ENCODE measurements around the gene RICTOR. TPM values are rescaled to one million over a fixed set of nuclear protein-coding genes. Genes with fewer than 3 reads are reported as not detected.

Gene RICTOR
- total and polyA plus RNA-seq, 2 of the 4 experiments (the other 2 are of a cell fraction), result 4.1 to 35.7 TPM

- Histone ChIP-seq H2AFZ (replicated peaks; ENCODE audit: low read length, poor library complexity) (no peak overlapping the region), H3K4me3 (ENCODE audit: insufficient read depth, low read depth, low read length) (no peak overlapping the region), H4K5ac (ENCODE audit: low read depth, low read length) (no peak overlapping the region), H3K27ac (ENCODE audit: insufficient read depth, low read length) (no peak overlapping the region), H2BK5ac (ENCODE audit: low read depth, low read length, poor library complexity, severe bottlenecking) (no peak overlapping the region), H3K9me3 (ENCODE audit: control insufficient read depth, insufficient read depth, low read length) (no peaks in the 10 kb centered on the region), H2BK120ac (ENCODE audit: low read depth, low read length) (no peak overlapping the region), H3K56ac (ENCODE audit: extremely low read depth, insufficient read depth, low read length) (no peak overlapping the region), H3K4me2 (ENCODE audit: low read depth, low read length) (no peak overlapping the region), H3K18ac (ENCODE audit: low read depth, low read length) (no peak overlapping the region), H2BK20ac (ENCODE audit: low read depth, low read length) (no peak overlapping the region), H3K9me1 (ENCODE audit: insufficient read depth, low read length) (no peaks in the 10 kb centered on the region), H3K79me1 (ENCODE audit: low read depth in 1 of 2, low read length in 2 of 2) (peaks cover 2 to 3% of the 10 kb centered on the region in 2 experiments; a peak in 1 of 4 replicates), H3K36me3 (ENCODE audit: control insufficient read depth, insufficient read depth, low read length) (no peaks in the 10 kb centered on the region), H3K4ac (ENCODE audit: low read depth, low read length) (no peak overlapping the region), H4K91ac (ENCODE audit: insufficient read depth, low read depth, low read length) (no peak overlapping the region), H2BK15ac (ENCODE audit: low read depth, low read length) (no peak overlapping the region), H3K27me3 (ENCODE audit: control insufficient read depth, insufficient read depth, low read length) (no peaks in the 10 kb centered on the region), H3K14ac (replicated peaks; ENCODE audit: low read depth, low read length) (no peak overlapping the region), H3K4me1 (ENCODE audit: control insufficient read depth, insufficient read depth, low read length) (no peaks in the 10 kb centered on the region), H2AK5ac (ENCODE audit: low read depth, low read length) (no peak overlapping the region), H3K9ac (ENCODE audit: low read depth, low read length) (no peak overlapping the region), H4K20me1 (ENCODE audit: insufficient read depth, low read length) (no peaks in the 10 kb centered on the region), H4K8ac (ENCODE audit: low read depth in 2 of 2, low read length in 2 of 2) (no peak overlapping the region), H3K23ac (ENCODE audit: low read depth, low read length) (no peak overlapping the region), H2AK9ac (replicated peaks; ENCODE audit: low read depth, low read length, poor library complexity) (no peak overlapping the region)
- dilution Hi-C loops (cut with HindIII; ENCODE audit: low sequenced_read_pairs, unreplicated experiment), result no loop called here
- TF ChIP-seq MAFK (IDR thresholded peaks at IDR 0.05; ENCODE audit: low read depth, low read length), result no peak
- TF ChIP-seq MAZ (IDR thresholded peaks at IDR 0.05; ENCODE audit: borderline replicate concordance, low read depth, low read length), result no peak
- no peak for TF ChIP-seq RCOR1 (IDR thresholded peaks at IDR 0.05; ENCODE audit: insufficient replicate concordance, low read length)
- TF ChIP-seq ELK1 (IDR thresholded peaks at IDR 0.05; ENCODE audit: borderline replicate concordance, low read depth, low read length), result no peak
- TF ChIP-seq CHD1 (IDR thresholded peaks at IDR 0.05; ENCODE audit: low read depth, low read length), result no peak
- in situ Hi-C loops (cut with MboI; ENCODE audit: low sequenced_read_pairs), result no loop called here
- ChIA-PET CTCF (interaction anchor here (0.6 to 1.7 kb wide), 7 partner anchors 10 to 956 kb away, joined by 4 to 7 read pairs (median 5); no protein-coding TSS in a partner anchor), POLR2A (ENCODE audit: unreplicated experiment) (no interaction called here)
- DNase-seq (no peak), ATAC-seq (ENCODE audit: low read depth) (no peak)
- no TSS peak for BruUV-seq (replicated peaks)
- WGBS, 2 experiments (ENCODE audit: extremely low coverage in 2 of 2, insufficient read length in 1 of 2), result no CpG with 5 or more reads among the region's 2 CpGs
- intact Hi-C loops (cut with micrococcal nuclease), result loop anchor here (1.0 kb wide), 1 partner anchor 86 kb away; no protein-coding TSS in a partner anchor
Observed at GRCh38 chr5:39080168-39080567, 6.0 kb upstream of the RICTOR start.
